C4-2B (cell line): Measurements from ENCODE around the gene ADAMTS9.

Experiments
- CTCF ChIP-seq: fragments of 450-650 bp; conservative IDR thresholded peaks from 2 replicates; pipeline ENCODE4 v1.5.1; 2017; ENCODE audit warnings: mild to moderate bottlenecking
- ZFX ChIP-seq: fragments of 450-650 bp; IDR thresholded peaks from 2 replicates; pipeline ENCODE4 v1.6.1; 2017

GRCh38 chr3:64659617-64659978 lies 28.2 kb downstream of the ADAMTS9 start:
- no peak for TF ChIP-seq CTCF
- TF ChIP-seq ZFX = no peak
